ENCODE data around the gene PARVG.

Gene PARVG

GRCh38 chr22:44179196-44179988, 1.3 kb upstream of the PARVG start:
- Histone ChIP-seq H3K27me3 (ENCODE audit: low read depth, low read length) (peaks cover 17% of the 10 kb centered on the region), H4K20me1 (ENCODE audit: insufficient read depth, low read length) (no peaks in the 10 kb centered on the region), H3K9ac (ENCODE audit: low read length) (no peak overlapping the region), H3K4me1 (ENCODE audit: low read length) (peaks cover 29% of the 10 kb centered on the region), H3K79me2 (ENCODE audit: low read length) (no peaks in the 10 kb centered on the region), H3K4me3 (ENCODE audit: low read length) (no peak overlapping the region), H3K4me2 (ENCODE audit: low read length) (no peak overlapping the region), H3K9me3 (ENCODE audit: insufficient read depth, low read length) (no peaks in the 10 kb centered on the region), H3K27ac (ENCODE audit: low read length) (no peak overlapping the region), H2AFZ (ENCODE audit: low read depth, low read length) (no peak overlapping the region), H3K36me3 (replicated peaks; ENCODE audit: low read depth, low read length) (no peaks in the 10 kb centered on the region)
- no peak for TF ChIP-seq CTCF (IDR thresholded peaks at IDR 0.05; ENCODE audit: low read depth, low read length)

GRCh38 chr22:44179989-44180705, 578 bp upstream of the PARVG start:
- Histone ChIP-seq H3K79me2 (ENCODE audit: low read length) (no peaks in the 10 kb centered on the region), H4K20me1 (ENCODE audit: insufficient read depth, low read length) (no peaks in the 10 kb centered on the region)

GRCh38 chr22:44181033-44181911, 547 bp downstream of the PARVG start:
- H3K9me3 ChIP-seq (ENCODE audit: insufficient read depth, low read length) = no peaks in the 10 kb centered on the region
- H3K4me3 ChIP-seq (ENCODE audit: low read length) = peak overlapping the region; percentile 74
- peaks cover 14% of the 10 kb centered on the region for H3K27me3 ChIP-seq (ENCODE audit: low read depth, low read length)
- peak overlapping the region; percentile 67 for H2AFZ ChIP-seq (ENCODE audit: low read depth, low read length)
- H3K36me3 ChIP-seq (replicated peaks; ENCODE audit: low read depth, low read length) = no peaks in the 10 kb centered on the region
- H4K20me1 ChIP-seq (ENCODE audit: insufficient read depth, low read length) = no peaks in the 10 kb centered on the region
- peak overlapping the region; percentile 64 for H3K9ac ChIP-seq (ENCODE audit: low read length)
- H3K27ac ChIP-seq (ENCODE audit: low read length) = no peak overlapping the region; the same call in 1 of the 2 replicates
- no peaks in the 10 kb centered on the region for H3K79me2 ChIP-seq (ENCODE audit: low read length)
- H3K4me2 ChIP-seq (ENCODE audit: low read length) = peak overlapping the region; percentile 82
- no peak for TF ChIP-seq CTCF (IDR thresholded peaks at IDR 0.05; ENCODE audit: low read depth, low read length)
- no peak for TF ChIP-seq EZH2phosphoT487 (IDR thresholded peaks at IDR 0.05; ENCODE audit: low read depth)
- H3K4me1 ChIP-seq (ENCODE audit: low read length) = peaks cover 46% of the 10 kb centered on the region

More at GRCh38 chr22:44179989-44180705, 578 bp upstream of the PARVG start:
- H3K27ac ChIP-seq (ENCODE audit: low read length) = no peak overlapping the region
- H3K36me3 ChIP-seq (replicated peaks; ENCODE audit: low read depth, low read length) = no peaks in the 10 kb centered on the region
- H3K9ac ChIP-seq (ENCODE audit: low read length) = no peak overlapping the region
- H3K4me3 ChIP-seq (ENCODE audit: low read length) = no peak overlapping the region
- peaks cover 36% of the 10 kb centered on the region for H3K4me1 ChIP-seq (ENCODE audit: low read length)
- H2AFZ ChIP-seq (ENCODE audit: low read depth, low read length) = no peak overlapping the region
- no peaks in the 10 kb centered on the region for H3K9me3 ChIP-seq (ENCODE audit: insufficient read depth, low read length)
- TF ChIP-seq EZH2phosphoT487 (IDR thresholded peaks at IDR 0.05; ENCODE audit: low read depth) (no peak), CTCF (IDR thresholded peaks at IDR 0.05; ENCODE audit: low read depth, low read length) (no peak)
- peaks cover 17% of the 10 kb centered on the region for H3K27me3 ChIP-seq (ENCODE audit: low read depth, low read length)
- peak overlapping the region; percentile 82; the same call in 1 of the 2 replicates for H3K4me2 ChIP-seq (ENCODE audit: low read length)

Data from OCI-LY3 (cell line).